GM15510 (cell line): ENCODE measurements around the gene AQR.

Experiments
- POLR2A ChIP-seq: IDR thresholded peaks from 3 replicates; pipeline ENCODE4 v1.6.1; 2011; ENCODE audit warnings: borderline replicate concordance; ENCODE audit not compliant: insufficient read length; ENCODE audit errors: extremely low read depth

AQR gene

DNA sequence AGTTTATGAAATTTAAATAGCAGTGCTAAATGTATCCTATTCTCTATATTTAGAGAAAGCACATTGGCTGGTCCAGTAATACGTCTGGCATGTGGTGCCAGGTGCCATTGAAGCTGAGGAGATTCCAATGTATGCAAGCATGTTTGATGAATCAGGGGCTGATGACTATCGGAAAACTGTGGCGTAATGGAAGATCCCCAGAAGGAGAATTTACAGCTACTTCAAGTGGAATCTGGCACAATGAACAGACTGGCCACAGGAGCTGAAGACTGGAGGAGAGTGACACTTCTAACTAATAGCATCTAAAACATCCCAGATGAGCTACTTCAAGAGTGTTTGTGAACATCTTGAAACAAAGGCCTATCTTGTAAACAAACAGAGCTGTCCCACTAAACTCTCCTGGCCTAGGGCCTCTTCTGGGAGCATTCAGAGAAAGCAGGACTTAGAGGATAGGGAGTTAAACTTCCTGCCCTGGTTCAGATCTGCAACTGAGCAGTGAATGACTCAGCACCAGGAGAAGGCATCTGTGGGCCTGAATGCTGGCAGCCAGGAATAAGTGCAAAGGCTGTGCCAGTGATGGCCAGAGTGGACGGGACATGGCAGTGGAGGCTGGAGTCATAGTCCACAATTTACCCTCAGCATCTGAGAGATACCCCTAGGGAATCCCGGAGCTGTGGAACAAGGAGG, 159.0 kb downstream of the AQR start:
- TF ChIP-seq POLR2A = no peak

DNA sequence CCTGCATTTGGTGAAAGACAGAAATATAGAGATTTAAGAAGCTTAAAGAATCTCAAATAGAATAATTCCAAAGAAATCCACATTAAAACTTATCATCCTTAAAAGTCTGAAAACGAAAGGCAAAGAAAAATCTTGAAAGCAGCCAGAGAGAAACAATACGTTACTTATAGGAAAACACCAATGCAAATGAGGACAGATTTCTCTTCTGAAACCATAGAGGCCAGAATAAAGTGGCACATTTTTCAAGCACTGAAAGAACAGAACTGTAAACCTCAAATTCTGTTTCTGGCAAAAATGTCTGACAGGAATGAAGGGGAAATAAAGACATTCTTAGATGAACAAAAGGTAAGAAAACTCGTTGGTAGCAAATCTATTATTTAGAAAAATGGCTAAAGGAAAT, 160.4 kb downstream of the AQR start:
- no peak for TF ChIP-seq POLR2A

- TF ChIP-seq POLR2A = no peak
Measured at GRCh38 chr15:34808016-34808415, 161.5 kb downstream of the AQR start.

DNA sequence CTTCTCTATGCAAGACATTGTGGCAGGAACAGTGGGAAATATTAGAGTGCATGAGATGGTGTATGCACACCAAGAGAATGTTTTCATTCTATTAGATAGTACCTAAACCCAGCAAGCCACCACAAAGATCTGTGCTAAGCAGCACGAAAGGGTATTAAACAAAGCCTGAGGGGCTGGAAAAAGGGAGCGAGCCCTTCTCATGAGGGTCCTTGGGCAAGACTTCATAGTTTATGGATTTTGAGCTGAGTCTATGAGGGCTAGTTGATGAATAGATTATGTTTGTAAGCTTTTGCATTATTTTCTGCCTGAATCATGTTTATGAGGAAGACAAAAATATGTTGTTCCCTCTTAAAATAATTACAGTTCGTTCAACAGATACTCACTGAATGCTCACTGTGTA, 164.8 kb downstream of the AQR start:
- no peak for TF ChIP-seq POLR2A

- no peak for TF ChIP-seq POLR2A
Measured at GRCh38 chr15:34804113-34804512, 165.4 kb downstream of the AQR start.

- no peak for TF ChIP-seq POLR2A
Measured at GRCh38 chr15:34802803-34803750, 166.5 kb downstream of the AQR start.

- TF ChIP-seq POLR2A = no peak
Measured at GRCh38 chr15:34802371-34802770, 167.2 kb downstream of the AQR start.
